ENCODE data around the gene FAM193B.
A peak's percentile ranks its signal among the peaks of the same experiment; 100 is the strongest.
"Not testable (repeated sequence)": the region's sequence is repeated elsewhere in the genome, so short reads cannot be mapped to it uniquely, and the experiment has no call there.

The FAM193B gene

GRCh38 chr5:177535125-177535524 lies 19.2 kb downstream of the FAM193B start:
- no peak for DNase-seq

GRCh38 chr5:177534433-177534832 lies 19.9 kb downstream of the FAM193B start:
- not testable (repeated sequence) for DNase-seq

GRCh38 chr5:177531209-177531940 lies 23.0 kb downstream of the FAM193B start:
- no peak for DNase-seq

- no peak for DNase-seq
Measured at GRCh38 chr5:177530638-177531037, 23.7 kb downstream of the FAM193B start.

- DNase-seq: no peak
Measured at GRCh38 chr5:177529247-177530203, 24.8 kb downstream of the FAM193B start.

- no peak for DNase-seq
Measured at GRCh38 chr5:177528631-177529030, 25.7 kb downstream of the FAM193B start.

- DNase-seq: no peak
Measured at GRCh38 chr5:177527595-177527994, 26.8 kb downstream of the FAM193B start.

- DNase-seq: no peak
Measured at GRCh38 chr5:177526791-177527190, 27.6 kb downstream of the FAM193B start.

- no peak for DNase-seq
Measured at GRCh38 chr5:177526191-177526590, 28.2 kb downstream of the FAM193B start.

- no peak for DNase-seq
Measured at GRCh38 chr5:177524941-177525655, 29.3 kb downstream of the FAM193B start.

GRCh38 chr5:177524539-177524900 lies 29.8 kb downstream of the FAM193B start:
- DNase-seq: no peak

- no peak for DNase-seq
Measured at GRCh38 chr5:177523711-177524538, 30.4 kb downstream of the FAM193B start.

- no peak for DNase-seq
Measured at GRCh38 chr5:177520916-177521513, 33.3 kb downstream of the FAM193B start.

GRCh38 chr5:177520271-177520670 lies 34.1 kb downstream of the FAM193B start:
- DNase-seq: no peak

GRCh38 chr5:177519463-177520235 lies 34.7 kb downstream of the FAM193B start:
- DNase-seq: no peak

GRCh38 chr5:177516601-177517568 lies 37.5 kb downstream of the FAM193B start, which contains the start of gene DDX41:
Gene DDX41 (minus strand): TSS chr5:177516961. CDS start chr5:177516945, 16 bp downstream.
- peak; percentile 97 for DNase-seq

GRCh38 chr5:177515580-177515979 lies 38.8 kb downstream of the FAM193B start:
- DNase-seq: no peak

- no peak for DNase-seq
Measured at GRCh38 chr5:177514541-177514940, 39.8 kb downstream of the FAM193B start.

- DNase-seq: no peak
Measured at GRCh38 chr5:177513500-177513899, 40.9 kb downstream of the FAM193B start.

Measured in NCI-H748 treated with DMSO at 0.1 percent for 48 hours (cell line).